ENCODE data around the gene RPL7L1. TPM values are rescaled to one million over a fixed set of nuclear protein-coding genes. Genes with fewer than 3 reads are reported as not detected.

RPL7L1 gene
- total and polyA plus RNA-seq, 2 of the 13 experiments (the other 11 are each of a cell fraction or from before 2014, with no cell fraction given) = 51.6 to 179 TPM

GRCh38 chr6:42915732-42916131 is 36.3 kb downstream of the RPL7L1 start, which contains the start of gene PTCRA:
Gene PTCRA (plus strand): TSS chr6:42916053. CDS start chr6:42916070, 17 bp downstream.
- H3K4me1 ChIP-seq (ENCODE audit: insufficient read depth, low read length) = peaks cover 49% of the 10 kb centered on the region
- ChIA-PET CTCF (ENCODE audit: low intra/inter-chr PET ratio, low total read pairs) (no interaction called here), POLR2A (interaction anchor here (1.2 to 1.4 kb wide), 2 partner anchors 14 to 69 kb away, joined by 3 to 8 read pairs; partner anchors contain the start of genes CNPY3 and PPP2R5D)
- H3K4me3 ChIP-seq (replicated peaks in 1 of 3; ENCODE audit: insufficient read depth in 1 of 3, low read depth in 2 of 3, low read length in 3 of 3) = no peak within 1 kb of the TSS
- no peaks in the 10 kb centered on the region; a peak in 1 of 5 replicates for H3K36me3 ChIP-seq (replicated peaks in 1 of 2; ENCODE audit: control insufficient read depth in 1 of 2, insufficient read depth in 2 of 2, low read length in 2 of 2)
- H3K79me2 ChIP-seq (ENCODE audit: insufficient read depth, low read length) = no peaks in the 10 kb centered on the region
- intact Hi-C loops (cut with micrococcal nuclease; ENCODE audit: unreplicated experiment) (no loop called here), in situ Hi-C loops (cut with HindIII; ENCODE audit: extremely low pct_ligation_motif_present, low pct_unique_long_range_greater_than_20kb) (no loop called here)
- peak within 1 kb of the TSS; percentile 0; the same call in 1 of the 2 replicates for H3K4me2 ChIP-seq (ENCODE audit: low read depth, low read length)
- ATAC-seq = peak; percentile 16
- H4K20me1 ChIP-seq (ENCODE audit: insufficient read depth, low read length) = no peaks in the 10 kb centered on the region
- H3K9me3 ChIP-seq (ENCODE audit: low read length) = no peaks in the 10 kb centered on the region
- TF ChIP-seq ZNF687 (CRISPR knock-in tag; IDR thresholded peaks at IDR 0.05) = peak; percentile 30; the same call in 1 of the 2 replicates
- no peak for TF ChIP-seq MATR3 (CRISPR knock-in tag; IDR thresholded peaks at IDR 0.05)
- peak; percentile 45; the same call in 1 of the 2 replicates for TF ChIP-seq MTA1 (CRISPR knock-in tag; IDR thresholded peaks at IDR 0.05; ENCODE audit: borderline replicate concordance)
- no TSS peak for BruUV-seq (replicated peaks)
- no peak for DNase-seq (ENCODE audit: low spot score)
- peak within 1 kb of the TSS; percentile 44 for H2AFZ ChIP-seq (ENCODE audit: low read length)
- WGBS (ENCODE audit: low lambda C conversion rate) = 45% methylated on average over 4 of the region's 10 CpGs
- FAIRE-seq = no peak
- peaks cover 0 to 2% of the 10 kb centered on the region in 2 experiments; a peak in 2 of 5 replicates for H3K27me3 ChIP-seq (ENCODE audit: control insufficient read depth in 1 of 2, insufficient read depth in 2 of 2, low read length in 2 of 2)
- H3K9ac ChIP-seq (ENCODE audit: insufficient read depth, low read depth, low read length) = no peak within 1 kb of the TSS
- H3K27ac ChIP-seq (ENCODE audit: extremely low read length, insufficient read depth, low read length) = no peak within 1 kb of the TSS
